MM.1S (cell line): ENCODE measurements around the gene CALML3.

ENCODE experiments used
- DNase-seq: peaks from one replicate; pipeline ENCODE4 v3.0.0-alpha.2; 2015
- H2AFZ ChIP-seq: fragments of 300-600 bp; sonication (generic); 2 replicates; pipeline ENCODE4 v1.6.0; 2016; ENCODE audit warnings: antibody characterized with exemption, low read length
- H3F3A ChIP-seq: fragments of 300-600 bp; sonication (generic); 2 replicates; pipeline ENCODE4 v1.6.1; 2016; ENCODE audit warnings: mild to moderate bottlenecking, antibody characterized with exemption, low read length, moderate library complexity, mixed read lengths; ENCODE audit not compliant: insufficient read depth
- H3K27ac ChIP-seq: fragments of 300-600 bp; sonication (generic); 2 replicates; pipeline ENCODE4 v1.5.1; 2016; ENCODE audit warnings: mild to moderate bottlenecking, low read length
- H3K27me3 ChIP-seq: fragments of 300-600 bp; sonication (generic); replicated peaks from 2 replicates; pipeline ENCODE4 v1.6.0; 2016; ENCODE audit warnings: low read length; ENCODE audit not compliant: insufficient read depth
- H3K36me3 ChIP-seq: fragments of 300-600 bp; sonication (generic); replicated peaks from 2 replicates; pipeline ENCODE4 v1.6.1; 2016; ENCODE audit warnings: mild to moderate bottlenecking, low read length, mixed read lengths; ENCODE audit not compliant: insufficient read depth
- H3K4me1 ChIP-seq: fragments of 300-600 bp; sonication (generic); 2 replicates; pipeline ENCODE4 v1.6.1; 2016; ENCODE audit warnings: low read length, mixed read lengths
- H3K4me2 ChIP-seq: fragments of 300-600 bp; sonication (generic); 2 replicates; pipeline ENCODE4 v1.6.0; 2016; ENCODE audit warnings: low read depth, low read length
- H3K4me3 ChIP-seq: fragments of 300-600 bp; sonication (generic); 2 replicates; pipeline ENCODE4 v1.5.1; 2016; ENCODE audit warnings: low read length, mixed read lengths
- H3K79me2 ChIP-seq: fragments of 300-600 bp; sonication (generic); 2 replicates; pipeline ENCODE4 v1.6.1; 2016; ENCODE audit warnings: mixed run types, low read length, mixed read lengths
- H3K9ac ChIP-seq: fragments of 300-600 bp; sonication (generic); 2 replicates; pipeline ENCODE4 v1.6.1; 2016; ENCODE audit warnings: low read length, mixed read lengths
- H3K9me2 ChIP-seq: fragments of 300-600 bp; sonication (generic); replicated peaks from 2 replicates; pipeline ENCODE4 v1.6.1; 2016; ENCODE audit warnings: mild to moderate bottlenecking, low read length, mixed read lengths; ENCODE audit not compliant: insufficient read depth
- H3K9me3 ChIP-seq: fragments of 300-600 bp; sonication (generic); replicated peaks from 2 replicates; pipeline ENCODE4 v1.6.1; 2016; ENCODE audit warnings: mild to moderate bottlenecking, low read length, mixed read lengths; ENCODE audit not compliant: insufficient read depth
- H4K20me1 ChIP-seq: fragments of 300-600 bp; sonication (generic); 2 replicates; pipeline ENCODE4 v1.6.1; 2016; ENCODE audit warnings: mild to moderate bottlenecking, low read length, moderate library complexity, mixed read lengths; ENCODE audit not compliant: insufficient read depth
- EZH2 ChIP-seq: fragments of 300-600 bp; sonication (generic); optimal IDR thresholded peaks from 2 replicates; pipeline ENCODE3; 2017; ENCODE audit warnings: low read depth, mild to moderate bottlenecking, antibody characterized with exemption, low read length, mixed read lengths
- EZH2phosphoT487 ChIP-seq: fragments of 300-600 bp; sonication (generic); IDR thresholded peaks from 2 replicates; pipeline ENCODE4 v1.6.1; 2018; ENCODE audit warnings: antibody characterized with exemption, low read length
- TF ChIP-seq, protein P1 (sequence below): fragments of 300-600 bp; sonication (generic); IDR thresholded peaks from 2 replicates; pipeline ENCODE4 v1.5.1; 2016; ENCODE audit warnings: antibody characterized with exemption, low read length, mixed read lengths

Gene CALML3

DNA sequence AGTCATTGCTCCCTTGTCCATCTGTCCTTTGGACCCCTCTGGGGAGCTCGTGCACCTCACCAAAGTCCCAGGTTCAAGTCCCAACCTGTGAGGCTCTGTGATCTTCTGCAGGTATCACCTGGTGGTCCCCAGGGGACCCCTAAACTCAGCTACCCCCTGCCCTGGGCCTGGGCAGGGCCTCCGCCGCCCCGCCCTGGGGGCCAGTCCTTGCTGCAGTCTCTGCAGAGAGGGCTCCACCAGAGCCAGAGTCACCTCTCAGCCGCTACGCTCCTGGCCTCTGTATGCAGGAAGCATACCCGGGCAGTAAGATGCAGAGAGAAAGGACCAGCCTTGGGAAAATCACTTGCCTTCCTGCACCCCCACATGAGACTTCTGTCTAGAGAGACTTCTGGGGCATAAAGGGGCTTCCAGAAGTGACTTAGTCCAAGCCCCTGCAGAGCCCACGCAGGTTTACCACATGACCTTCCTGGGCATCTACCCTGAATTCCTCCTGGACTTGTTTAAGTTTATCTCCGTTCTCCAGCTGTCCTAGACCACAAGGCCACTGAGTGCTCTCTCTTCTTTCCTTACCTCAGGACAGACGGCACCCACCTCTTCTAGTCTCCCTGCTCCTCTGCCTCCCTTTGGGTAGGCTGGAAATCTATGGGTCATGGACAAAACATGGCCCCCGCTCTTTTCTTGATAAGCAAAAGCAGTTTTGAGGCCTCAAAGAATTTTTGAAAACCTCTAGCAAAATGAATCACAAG lies 46.6 kb upstream of the CALML3 start:
- no peak overlapping the region for H3K9ac ChIP-seq
- H4K20me1 ChIP-seq, result no peaks in the 10 kb centered on the region
- TF ChIP-seq EZH2phosphoT487 (no peak), EZH2 (no peak)
- TF ChIP-seq, protein P1, sequence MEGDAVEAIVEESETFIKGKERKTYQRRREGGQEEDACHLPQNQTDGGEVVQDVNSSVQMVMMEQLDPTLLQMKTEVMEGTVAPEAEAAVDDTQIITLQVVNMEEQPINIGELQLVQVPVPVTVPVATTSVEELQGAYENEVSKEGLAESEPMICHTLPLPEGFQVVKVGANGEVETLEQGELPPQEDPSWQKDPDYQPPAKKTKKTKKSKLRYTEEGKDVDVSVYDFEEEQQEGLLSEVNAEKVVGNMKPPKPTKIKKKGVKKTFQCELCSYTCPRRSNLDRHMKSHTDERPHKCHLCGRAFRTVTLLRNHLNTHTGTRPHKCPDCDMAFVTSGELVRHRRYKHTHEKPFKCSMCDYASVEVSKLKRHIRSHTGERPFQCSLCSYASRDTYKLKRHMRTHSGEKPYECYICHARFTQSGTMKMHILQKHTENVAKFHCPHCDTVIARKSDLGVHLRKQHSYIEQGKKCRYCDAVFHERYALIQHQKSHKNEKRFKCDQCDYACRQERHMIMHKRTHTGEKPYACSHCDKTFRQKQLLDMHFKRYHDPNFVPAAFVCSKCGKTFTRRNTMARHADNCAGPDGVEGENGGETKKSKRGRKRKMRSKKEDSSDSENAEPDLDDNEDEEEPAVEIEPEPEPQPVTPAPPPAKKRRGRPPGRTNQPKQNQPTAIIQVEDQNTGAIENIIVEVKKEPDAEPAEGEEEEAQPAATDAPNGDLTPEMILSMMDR, result no peak
- H3K9me3 ChIP-seq, result no peaks in the 10 kb centered on the region
- no peaks in the 10 kb centered on the region for H3F3A ChIP-seq
- no peaks in the 10 kb centered on the region for H3K4me1 ChIP-seq
- no peaks in the 10 kb centered on the region for H3K36me3 ChIP-seq
- H3K9me2 ChIP-seq, result no peaks in the 10 kb centered on the region
- no peak overlapping the region for H2AFZ ChIP-seq
- no peaks in the 10 kb centered on the region for H3K27me3 ChIP-seq
- no peak overlapping the region for H3K27ac ChIP-seq
- no peak overlapping the region for H3K4me3 ChIP-seq
- H3K4me2 ChIP-seq, result no peak overlapping the region
- DNase-seq, result no peak
- H3K79me2 ChIP-seq, result no peaks in the 10 kb centered on the region

DNA sequence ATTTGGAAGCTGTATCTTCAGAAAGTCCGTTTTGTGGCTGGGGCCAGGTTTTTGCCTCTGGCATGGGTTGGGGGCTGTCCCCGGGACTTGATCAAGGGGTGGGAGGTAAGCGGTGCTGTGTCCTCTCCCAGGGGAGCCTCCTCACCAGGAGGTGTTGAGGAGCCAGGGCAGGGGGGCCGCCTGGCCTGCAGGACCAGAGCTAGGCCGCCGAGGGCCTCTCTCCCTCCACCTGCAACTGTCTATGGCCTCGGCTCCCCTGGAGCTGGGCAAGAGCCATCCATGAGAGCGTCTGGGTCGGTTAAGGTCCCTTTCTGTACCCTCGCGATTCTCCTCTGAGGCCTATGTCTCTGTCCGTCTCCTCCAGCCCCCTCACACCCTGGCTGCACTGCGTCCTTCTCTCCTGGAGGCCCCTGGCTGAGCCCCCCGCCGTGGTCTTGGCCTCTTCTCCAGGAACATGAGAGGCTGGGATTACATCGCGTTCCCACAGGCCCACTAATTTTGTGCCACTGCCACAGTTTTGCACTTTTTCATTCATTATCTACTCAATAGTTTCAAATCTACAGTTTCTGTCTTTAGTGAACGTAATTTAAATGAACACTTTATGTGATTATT lies 46.0 kb upstream of the CALML3 start:
- no peak overlapping the region for H2AFZ ChIP-seq
- no peaks in the 10 kb centered on the region for H3K36me3 ChIP-seq
- TF ChIP-seq, protein P1, result no peak
- TF ChIP-seq EZH2, result no peak
- TF ChIP-seq EZH2phosphoT487, result no peak
- H3K79me2 ChIP-seq, result no peaks in the 10 kb centered on the region
- no peak overlapping the region for H3K27ac ChIP-seq
- no peak overlapping the region for H3K9ac ChIP-seq
- H4K20me1 ChIP-seq, result no peaks in the 10 kb centered on the region
- no peaks in the 10 kb centered on the region for H3K27me3 ChIP-seq
- H3K9me3 ChIP-seq, result no peaks in the 10 kb centered on the region
- H3F3A ChIP-seq, result no peaks in the 10 kb centered on the region
- H3K4me3 ChIP-seq, result no peak overlapping the region
- no peaks in the 10 kb centered on the region for H3K9me2 ChIP-seq
- no peak overlapping the region for H3K4me2 ChIP-seq
- no peaks in the 10 kb centered on the region for H3K4me1 ChIP-seq
- DNase-seq, result no peak

DNA sequence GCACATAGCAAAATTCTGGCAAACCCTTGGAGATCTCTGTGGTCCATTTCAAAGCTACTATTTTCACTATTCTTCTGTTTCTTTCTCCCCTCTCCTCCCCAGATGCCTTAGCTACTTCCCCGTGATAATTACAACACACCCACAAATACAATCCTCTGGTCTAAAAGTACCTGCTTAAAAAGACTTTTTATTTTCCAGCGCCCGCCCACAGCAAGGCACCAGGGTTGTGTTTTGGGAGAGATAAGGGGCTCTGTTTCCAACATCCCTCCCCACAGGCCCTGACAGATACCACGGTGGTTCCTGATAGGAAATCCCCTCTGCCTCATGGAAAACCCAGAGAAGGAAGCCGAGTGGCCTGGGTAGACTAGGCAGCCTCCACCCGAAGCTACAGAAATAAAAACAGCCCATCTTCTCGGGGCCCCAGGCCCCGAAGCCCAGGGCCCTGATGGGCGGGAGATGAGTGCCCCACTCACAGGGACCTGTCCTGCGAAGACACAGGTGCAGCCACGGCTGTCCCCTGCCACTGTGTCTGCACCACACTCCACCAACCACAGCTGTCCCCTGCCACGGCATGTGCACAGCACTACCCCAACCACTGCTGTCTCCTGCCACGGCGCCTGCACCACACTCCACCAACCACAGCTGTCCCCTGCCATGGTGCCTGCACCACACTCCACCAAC lies 45.1 kb upstream of the CALML3 start:
- Histone ChIP-seq H3K9me3 (no peaks in the 10 kb centered on the region), H3K79me2 (no peaks in the 10 kb centered on the region), H3F3A (no peaks in the 10 kb centered on the region), H3K4me2 (no peak overlapping the region), H3K27me3 (no peaks in the 10 kb centered on the region), H3K36me3 (no peaks in the 10 kb centered on the region), H3K4me3 (no peak overlapping the region), H3K27ac (no peak overlapping the region), H3K9ac (no peak overlapping the region), H3K4me1 (no peaks in the 10 kb centered on the region), H3K9me2 (no peaks in the 10 kb centered on the region), H2AFZ (no peak overlapping the region), H4K20me1 (no peaks in the 10 kb centered on the region)
- no peak for DNase-seq
- TF ChIP-seq EZH2phosphoT487 (no peak), EZH2 (no peak)
- TF ChIP-seq, protein P1, result no peak
